ENCODE measurements around the gene RUSC2.

- TF ChIP-seq POLR2A (IDR thresholded peaks at IDR 0.05): no peak
- TF ChIP-seq CTCF (IDR thresholded peaks at IDR 0.05): no peak
These were observed 421 bp downstream of the RUSC2 start for GRCh38 chr9:35490155-35490909.
